HG02678 (cell line): ENCODE data around the gene G3BP2.

Experiments used
- ATAC-seq: cut with Tn5 transposase; IDR thresholded peaks from one replicate; pipeline ENCODE4 v1.9.1; 2021; ENCODE audit warnings: mild to moderate bottlenecking, moderate library complexity; ENCODE audit not compliant: unreplicated experiment

Gene G3BP2

DNA sequence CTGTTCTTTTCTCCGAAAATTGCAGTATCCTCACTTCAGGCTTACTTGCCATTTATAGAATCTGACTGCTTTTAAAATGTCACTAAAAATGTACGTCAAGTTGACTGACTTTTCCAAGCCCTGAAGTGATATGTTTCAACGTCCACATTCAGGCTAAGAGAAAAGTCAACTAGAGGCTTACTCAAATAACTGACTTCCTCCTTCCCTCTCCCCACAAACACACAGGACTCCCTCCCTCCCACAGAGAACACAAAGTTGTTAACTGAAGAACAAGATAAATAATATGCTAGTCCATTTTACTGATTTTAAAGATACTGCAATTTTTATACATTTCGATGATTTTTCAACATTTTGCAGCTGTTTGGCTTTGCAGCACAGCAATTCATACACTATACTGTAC lies 29.1 kb downstream of the G3BP2 start:
- ATAC-seq: no peak

DNA sequence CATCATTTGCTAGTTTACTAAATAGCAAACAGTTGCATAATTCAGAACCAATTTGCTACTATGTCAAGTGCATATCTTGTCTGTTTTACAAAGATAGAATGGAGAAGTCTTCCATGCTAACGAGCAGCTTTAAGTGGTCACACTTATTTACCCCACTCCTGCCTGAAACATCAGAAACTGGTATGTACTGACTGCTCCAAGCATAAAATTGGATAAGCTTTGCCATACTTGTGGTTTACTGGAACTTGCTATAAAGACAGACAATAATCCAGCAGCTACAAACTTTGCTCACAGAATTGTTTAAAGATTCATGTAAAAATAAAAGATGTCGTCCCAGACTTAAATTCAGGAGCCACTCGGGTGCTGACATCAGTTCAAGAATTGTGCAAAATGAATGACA lies 29.6 kb downstream of the G3BP2 start:
- no peak for ATAC-seq

DNA sequence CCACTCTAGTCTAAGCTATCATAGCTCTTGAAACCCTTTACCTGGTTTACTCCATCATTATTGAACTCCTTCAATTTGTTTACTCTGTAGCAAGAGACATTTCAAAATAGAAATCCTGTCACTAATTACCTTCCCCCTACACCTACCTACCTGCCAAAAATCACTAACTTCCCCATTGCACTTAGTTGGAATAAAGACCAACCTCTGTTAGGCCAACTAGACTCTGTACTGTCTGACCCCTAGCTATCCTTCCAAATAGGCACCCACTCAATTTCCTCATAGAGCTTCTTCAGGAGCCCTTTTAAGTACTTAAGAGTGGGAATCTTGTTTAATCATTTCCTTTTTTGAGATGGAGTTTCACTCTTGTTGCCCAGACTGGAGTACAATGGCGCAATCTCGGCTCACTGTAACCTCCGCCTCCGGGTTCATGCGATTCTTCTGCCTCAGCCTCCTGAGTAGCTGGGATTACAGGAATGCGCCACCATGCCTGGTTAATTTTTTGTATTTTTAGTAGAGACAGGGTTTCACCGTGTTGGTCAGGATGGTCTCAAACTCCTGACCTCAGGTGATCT lies 34.0 kb downstream of the G3BP2 start:
- no peak for ATAC-seq

DNA sequence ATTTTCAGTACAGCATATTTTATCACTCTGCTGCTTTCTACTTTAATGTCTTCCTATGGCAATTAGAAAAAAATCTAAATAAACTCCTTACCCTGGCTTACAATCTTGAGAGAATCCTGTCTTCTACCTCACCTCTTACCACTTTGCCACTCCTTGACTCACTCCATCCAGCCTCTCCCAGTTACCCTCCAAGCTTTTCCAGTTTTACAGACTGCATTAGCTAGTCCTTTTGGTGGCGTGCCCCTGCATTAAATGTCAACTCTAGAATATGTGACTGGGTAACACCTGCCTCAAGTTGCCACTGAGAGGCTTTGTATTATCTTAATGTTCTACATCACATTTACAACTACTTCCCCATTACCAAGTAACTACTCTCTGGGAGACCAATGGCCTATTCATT lies 35.4 kb downstream of the G3BP2 start:
- no peak for ATAC-seq

DNA sequence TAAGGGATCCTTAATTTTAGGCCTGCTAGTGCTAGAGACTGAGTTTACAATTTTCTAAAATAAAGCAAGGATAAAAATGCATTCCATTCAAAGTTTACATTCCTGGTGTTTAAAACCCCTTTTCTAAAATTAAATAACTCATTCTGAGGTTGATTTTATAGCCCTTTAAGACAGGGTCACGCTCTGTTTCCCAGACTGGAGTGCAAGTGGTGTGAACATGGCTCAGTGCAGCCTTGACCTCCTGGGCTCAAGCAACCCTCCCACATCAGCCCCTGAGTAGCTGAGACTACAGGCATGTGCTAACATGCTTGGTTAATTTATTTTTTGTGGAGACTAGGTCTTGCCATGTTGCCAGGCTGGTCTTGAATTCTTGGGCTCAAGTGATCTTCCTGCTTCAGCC lies 36.0 kb downstream of the G3BP2 start:
- no peak for ATAC-seq

DNA sequence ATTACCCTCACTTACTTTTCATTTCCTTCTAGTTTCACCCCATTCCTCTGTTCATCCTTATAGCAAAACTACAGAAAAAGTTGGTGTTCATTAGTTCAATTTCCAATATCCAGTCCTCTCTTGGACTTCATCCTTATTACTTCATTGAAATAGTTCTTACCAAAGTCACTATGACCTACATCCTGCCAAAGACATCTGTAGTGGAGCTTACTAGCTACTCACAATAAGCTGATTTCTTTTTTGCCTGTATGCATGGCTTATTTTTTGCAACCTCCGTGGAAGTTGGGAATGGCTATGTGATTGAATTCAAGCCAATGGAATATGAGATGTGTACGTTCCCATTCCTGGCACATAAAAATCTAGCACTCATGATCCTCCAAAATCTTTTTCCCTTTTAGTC lies 38.3 kb downstream of the G3BP2 start:
- ATAC-seq: no peak

DNA sequence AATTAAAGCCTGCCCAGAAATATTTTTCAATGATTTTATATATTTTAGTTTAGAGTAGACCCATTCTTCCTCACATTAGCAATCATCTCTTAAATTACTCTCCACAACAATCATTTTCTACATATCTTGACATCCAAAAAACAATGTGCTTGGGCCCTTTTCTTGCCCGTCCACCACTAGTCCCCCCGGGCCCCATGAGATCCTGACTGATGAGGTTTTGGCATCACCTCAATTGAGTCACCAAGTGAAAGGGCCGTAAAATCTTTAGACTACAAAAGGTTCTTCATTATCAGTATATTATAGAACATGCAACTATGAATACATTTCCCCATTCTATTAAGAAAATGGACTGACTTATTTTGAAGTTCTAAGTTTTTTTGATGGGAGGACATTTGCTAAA lies 38.9 kb downstream of the G3BP2 start:
- ATAC-seq: no peak

DNA sequence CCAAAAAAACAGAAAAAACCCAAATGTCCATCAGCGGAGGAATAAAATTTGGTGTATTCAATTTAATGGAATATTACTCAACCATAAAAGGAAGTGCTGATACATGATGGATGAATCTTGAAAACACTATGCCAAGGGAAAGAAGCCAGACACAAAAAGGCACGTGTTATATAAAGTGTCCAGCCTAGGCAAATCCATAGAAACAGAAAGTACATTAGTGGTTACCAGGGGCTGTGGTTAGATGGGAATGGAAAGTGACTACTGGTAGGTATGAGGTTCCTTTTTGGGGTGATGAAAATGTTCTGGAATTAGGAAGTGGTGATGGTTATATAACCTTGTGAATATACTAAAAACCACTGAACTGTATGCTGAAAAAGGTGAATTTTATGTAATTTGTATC lies 39.4 kb downstream of the G3BP2 start:
- ATAC-seq: no peak

DNA sequence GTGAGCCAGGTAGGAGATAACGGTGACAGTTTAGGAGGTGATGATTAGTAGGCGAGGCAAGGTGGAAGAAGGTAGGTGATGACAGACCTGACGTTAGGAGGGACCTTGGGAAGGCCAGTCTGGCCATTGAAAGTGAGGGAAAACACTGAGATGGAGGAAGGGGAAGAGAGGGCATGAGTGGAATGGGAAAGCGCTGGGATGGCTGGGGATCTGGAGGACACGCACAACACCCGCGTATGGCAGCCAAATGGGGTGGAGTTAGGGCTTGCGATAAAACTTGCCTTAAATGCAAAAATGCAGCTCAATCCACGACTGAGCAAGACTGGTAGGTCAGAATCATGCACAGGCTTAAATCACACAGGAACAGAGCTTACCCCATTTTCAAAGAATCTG lies 42.3 kb downstream of the G3BP2 start:
- ATAC-seq: no peak

DNA sequence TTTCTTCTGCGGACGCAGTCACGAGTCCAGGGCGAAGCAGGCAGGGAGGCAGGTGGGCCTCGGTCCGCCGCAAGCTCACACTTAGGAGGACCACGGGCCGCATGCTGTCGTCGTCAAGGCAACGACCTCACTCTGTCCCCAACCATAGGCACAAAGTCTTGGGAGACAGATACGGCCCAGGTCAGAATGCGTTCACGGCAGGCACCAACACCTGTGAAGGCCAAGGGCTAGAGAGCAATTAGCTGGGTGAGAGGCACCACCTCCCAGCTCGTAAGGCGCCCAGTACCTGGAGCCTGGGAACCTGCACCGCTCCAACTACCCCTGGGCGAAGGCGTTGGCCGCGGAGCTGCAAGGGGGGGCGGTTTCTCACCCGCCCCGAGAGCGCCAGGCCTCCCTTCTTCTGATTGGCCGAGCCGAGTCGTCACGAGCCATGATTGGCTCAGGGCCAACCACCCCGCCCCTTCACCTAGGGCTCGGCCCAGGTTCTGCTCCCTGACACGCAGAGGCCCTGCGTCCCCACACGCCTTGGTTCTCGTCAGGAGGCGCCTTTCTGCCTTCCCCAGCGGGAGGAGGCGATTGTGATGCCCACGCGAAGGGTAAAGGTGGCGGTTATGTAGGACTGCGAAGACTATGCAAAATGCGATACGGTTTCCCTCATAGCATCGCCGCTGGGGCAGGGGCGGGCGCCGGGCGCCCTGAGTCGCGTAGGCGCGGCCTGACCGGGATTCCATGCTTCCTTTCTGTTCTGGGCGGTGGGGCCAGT lies 42.9 kb downstream of the G3BP2 start, which contains the start of gene CDKL2:
Gene CDKL2, minus strand, starts transcription at position 355 of the 763 bp plus-strand sequence. CDS start 4,540 bp downstream, outside the sequence.
- peak; percentile 100 for ATAC-seq

DNA sequence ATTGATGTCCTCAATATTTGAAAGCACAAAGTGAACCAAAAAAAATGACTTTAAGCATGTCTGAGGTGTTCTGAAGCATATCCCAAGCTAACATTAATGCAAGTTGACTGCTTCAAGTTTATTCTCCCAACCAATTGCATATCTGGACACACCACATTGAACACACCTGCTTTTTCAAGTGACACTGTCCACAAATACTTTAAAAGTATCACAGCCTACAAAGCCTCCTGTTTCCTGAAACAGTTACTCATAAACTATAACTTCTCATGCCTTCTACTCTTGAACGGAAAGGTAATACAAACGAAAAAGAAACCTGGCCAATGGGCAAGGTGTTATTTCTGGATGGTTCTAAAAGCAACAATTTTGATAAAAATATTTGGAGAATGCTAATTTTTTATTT lies 44.0 kb downstream of the G3BP2 start:
- no peak for ATAC-seq

DNA sequence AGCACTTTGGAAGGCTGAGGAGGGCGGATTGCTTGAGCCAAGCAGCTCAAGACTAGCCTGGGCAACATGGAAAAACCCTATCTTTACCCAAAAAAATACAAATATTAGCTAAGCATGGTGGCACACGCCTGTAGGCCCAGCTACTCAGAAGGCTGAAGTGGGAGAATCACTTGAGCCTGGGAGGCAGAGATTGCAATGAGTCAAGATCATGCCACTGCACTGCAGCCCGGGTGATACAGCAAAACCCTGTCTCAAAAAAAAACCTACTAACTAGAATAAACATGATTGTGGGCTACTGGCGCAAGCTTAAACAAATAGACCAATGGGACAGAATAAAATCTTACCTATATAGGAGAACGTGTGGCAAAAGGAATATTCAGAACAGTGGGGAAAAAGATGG lies 50.2 kb downstream of the G3BP2 start:
- no peak for ATAC-seq

DNA sequence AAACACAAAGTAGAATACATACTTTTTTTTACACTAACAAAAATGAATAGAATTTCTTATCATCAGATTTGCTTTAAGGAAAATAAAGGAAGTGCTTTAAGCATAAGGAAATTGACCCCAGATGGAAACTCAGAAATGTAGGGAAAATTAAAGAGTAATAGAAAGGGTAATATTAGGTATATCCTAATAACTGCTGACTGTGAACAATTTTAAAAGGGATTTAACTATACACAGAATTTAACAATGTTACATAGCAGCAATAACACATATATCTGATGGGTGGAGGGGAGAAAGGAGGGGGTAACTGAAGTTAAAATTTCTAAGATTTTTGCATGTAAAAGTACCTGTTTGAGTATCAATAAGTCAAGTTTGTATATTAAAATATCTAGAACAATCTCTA lies 51.5 kb downstream of the G3BP2 start:
- ATAC-seq: no peak

DNA sequence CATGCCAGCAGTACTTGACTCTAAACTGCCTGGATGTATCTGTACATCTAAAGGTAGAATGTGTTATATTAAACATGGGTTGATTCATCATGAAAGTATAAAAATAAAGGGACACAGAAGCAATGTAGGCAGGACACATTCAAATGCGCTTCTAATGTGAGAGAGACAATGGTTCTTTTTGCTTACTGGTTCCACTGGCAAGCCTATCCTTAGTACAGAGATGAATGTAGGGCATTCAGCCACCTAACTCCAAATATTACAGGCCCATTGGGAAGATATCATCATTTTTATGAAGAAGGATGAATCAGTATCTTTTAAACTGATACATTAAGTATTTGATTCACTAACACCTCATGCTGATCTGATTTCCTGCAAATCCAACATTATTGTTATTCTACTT lies 60.9 kb downstream of the G3BP2 start:
- ATAC-seq: no peak

DNA sequence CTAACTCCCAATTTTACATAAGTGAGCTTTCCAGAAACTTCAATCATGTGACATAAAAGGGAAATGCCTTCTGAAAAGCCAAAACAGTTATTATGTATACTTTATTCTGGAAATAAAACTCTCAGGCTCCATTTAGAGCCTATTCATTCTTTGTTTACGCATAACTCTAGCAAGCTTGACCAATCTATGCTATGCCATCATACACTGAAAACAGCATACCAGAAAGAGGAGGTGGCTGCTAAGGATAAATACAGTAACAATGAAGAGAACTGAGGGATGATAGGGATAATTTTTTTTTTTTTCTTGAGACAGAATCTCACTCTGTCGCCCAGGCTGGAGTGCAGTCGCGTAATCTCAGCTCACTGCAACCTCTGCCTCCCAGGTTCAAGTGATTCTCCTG lies 67.3 kb downstream of the G3BP2 start:
- ATAC-seq: no peak

DNA sequence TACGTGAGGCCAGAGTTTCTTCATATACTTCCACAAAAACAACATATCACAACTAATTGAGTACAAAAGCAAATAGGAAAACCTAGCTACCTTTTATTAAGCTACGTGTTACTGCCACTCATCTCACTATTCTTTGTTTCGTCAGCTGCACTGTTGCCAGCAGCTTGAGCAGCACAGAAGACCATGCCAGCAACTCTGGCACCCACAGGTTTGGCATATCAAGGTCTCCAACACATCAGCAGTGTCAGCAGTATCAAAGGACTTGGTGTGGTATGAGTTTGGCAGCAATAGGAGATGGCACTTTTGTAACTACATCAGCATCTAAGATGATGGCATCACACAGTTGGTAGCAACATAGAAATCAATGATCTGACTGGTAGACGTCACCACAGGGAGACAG lies 73.6 kb downstream of the G3BP2 start:
- ATAC-seq: no peak

DNA sequence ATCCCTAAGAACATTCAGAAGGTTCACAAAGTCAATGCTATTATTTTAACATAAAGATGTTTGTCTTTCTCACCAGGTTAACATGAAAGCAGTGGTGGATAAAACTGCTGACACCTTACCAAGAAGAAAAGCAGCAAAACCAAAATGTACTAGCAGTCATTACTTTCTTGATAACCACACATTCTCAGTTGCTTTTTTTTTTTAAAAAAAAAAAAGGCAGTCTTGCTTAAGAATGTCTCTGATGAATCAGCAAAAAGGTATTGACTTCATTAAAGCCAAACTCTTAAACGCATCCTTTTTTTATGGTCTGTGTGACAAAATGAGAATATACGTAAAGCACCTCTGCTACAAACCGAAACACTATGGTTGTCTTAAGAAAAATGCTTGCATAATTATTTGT lies 74.8 kb downstream of the G3BP2 start:
- ATAC-seq: no peak

DNA sequence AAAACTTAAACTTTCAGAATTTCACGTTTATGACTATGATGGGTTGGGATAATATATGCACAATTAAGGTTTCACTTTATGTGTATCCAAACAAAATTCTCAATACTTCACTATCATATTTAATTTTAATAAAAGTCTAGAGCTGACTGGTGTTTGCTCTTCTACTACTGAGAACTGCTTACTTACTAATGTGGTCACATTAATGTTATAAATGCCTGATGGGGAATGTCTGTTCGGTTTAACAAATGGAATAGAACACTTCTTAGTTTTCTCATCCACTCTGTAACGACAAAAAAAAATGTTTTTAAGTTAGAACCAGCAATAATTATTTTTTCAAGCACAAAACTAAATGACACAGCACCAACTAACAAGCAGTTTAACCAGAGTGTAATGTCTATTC lies 77.2 kb downstream of the G3BP2 start:
- ATAC-seq: no peak

DNA sequence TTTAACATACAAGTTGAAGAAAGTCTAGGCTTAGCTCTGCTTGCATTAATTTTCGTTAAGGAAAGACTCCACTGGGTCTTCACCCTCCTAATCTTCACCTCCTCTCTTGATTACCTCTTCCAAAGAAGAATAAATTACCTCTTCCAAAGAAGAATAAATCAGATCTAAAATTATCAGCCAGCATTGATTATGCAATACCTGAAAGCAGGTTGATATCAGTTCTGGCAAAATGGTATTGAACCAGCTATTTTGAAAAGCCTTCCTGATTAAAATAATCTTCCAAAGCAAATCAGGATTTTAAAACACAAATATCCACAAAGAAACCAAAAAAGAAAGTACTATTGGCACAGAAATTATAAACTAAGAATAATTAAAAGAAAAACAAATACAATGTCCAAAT lies 79.8 kb downstream of the G3BP2 start:
- no peak for ATAC-seq
